GM04503 (cell line): ENCODE data around the gene UGT1A9.
"Not testable (repeated sequence)": the region's sequence is repeated elsewhere in the genome, so short reads cannot be mapped to it uniquely, and the experiment has no call there.

ENCODE experiments used
- DNase-seq: peaks from one replicate; pipeline ENCODE4 v3.0.0-alpha.2; 2012; ENCODE audit warnings: low read depth

UGT1A9 gene

DNA sequence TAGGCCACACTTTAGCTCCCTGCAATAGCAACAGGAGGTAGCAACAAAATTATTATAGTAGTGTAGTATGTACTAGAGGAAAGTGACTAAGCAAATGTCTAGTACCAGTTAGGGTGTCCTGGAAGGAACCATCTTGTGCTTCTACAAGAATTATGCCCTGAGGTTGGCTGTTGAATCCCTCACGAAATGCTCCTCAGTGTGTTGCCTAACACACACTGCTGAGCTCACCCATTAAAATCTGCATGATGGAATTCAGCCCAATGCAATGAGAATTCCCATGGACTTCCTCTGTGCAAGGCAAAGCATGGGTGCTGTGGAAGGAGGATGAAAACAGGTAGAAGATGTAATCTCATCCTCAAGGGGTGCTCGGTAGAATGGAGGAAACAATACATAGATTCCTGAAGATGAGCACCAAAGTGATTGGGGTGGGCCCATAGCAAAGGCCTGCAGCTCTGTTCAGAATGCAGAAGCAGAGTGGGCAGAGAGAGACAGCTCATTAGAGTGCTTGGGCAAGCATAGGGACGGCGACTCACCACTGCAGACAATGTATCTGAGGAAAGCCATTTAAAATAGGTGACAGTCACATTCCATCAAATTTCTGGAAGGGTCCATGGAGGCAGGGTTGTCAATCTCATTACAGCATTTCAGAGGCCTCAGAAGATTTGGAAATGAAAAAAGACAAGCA, 8.8 kb downstream of the UGT1A9 start:
- no peak for DNase-seq

DNA sequence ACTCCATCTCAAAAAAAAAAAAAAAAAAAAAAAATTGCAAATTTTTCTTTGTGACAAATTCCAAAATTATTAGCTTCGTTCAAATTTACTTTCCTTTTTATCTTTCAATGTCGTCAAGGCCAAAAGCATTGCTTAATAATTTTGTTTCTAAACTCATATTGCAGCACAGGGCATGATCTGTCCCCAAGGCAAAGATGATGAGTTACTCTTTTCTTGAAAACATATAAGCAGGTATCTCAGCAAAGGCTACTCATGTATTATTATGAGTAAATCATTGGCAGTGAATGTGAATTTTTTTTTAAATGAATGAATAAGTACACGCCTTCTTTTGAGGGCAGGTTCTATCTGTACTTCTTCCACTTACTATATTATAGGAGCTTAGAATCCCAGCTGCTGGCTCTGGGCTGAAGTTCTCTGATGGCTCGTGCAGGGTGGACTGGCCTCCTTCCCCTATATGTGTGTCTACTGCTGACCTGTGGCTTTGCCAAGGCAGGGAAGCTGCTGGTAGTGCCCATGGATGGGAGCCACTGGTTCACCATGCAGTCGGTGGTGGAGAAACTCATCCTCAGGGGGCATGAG, 9.9 kb downstream of the UGT1A9 start, which contains the start of gene UGT1A7:
Gene UGT1A7, plus strand, starts transcription at position 381 of the 579 bp plus-strand sequence. Its CDS starts 37 bp downstream, at position 418.
- DNase-seq: no peak

GRCh38 chr2:233684640-233685039, 12.9 kb downstream of the UGT1A9 start:
- no peak for DNase-seq

- DNase-seq: no peak
Measured at GRCh38 chr2:233686928-233687327, 15.2 kb downstream of the UGT1A9 start.

- no peak for DNase-seq
Measured at GRCh38 chr2:233688341-233688740, 16.6 kb downstream of the UGT1A9 start.

DNA sequence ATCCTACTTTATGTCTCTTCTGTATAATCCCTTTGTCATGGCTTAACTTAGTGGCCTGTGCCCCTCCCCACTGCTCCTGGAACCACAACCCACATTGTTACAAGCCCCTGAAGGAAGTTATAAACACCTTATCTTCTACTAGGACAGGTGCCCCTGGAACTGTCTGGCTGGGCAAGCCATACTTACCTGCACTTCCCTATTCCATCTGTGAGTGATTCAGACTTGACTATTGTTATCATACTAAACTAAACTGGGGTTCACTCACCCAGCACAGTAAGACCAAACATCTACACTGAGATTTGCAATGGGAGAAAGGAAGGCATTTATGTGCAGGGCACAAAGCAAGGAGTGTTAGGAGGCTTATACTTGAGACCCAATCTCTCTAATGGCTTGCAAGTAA, 17.3 kb downstream of the UGT1A9 start:
- no peak for DNase-seq

DNA sequence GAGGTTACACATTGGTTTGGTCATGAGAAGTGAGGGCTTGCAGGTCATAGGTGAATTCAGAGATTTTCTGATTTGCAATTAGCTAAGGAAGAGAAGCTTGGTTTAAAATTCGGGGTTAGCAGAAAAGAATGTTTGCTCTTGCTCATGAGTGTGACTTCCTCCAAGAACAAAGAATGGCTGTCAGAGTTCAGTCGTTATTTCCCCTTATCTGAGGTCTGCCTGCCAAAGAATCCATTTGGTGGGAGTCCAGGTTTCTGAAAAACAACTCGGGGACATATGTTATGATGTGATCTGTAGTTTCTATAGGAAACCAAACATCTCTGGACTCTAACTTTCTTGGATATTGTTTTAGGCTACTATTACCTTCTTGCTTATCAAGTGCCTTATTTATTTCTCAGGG, 17.8 kb downstream of the UGT1A9 start:
- no peak for DNase-seq

- DNase-seq: no peak
Measured at GRCh38 chr2:233690444-233690843, 18.7 kb downstream of the UGT1A9 start.

DNA sequence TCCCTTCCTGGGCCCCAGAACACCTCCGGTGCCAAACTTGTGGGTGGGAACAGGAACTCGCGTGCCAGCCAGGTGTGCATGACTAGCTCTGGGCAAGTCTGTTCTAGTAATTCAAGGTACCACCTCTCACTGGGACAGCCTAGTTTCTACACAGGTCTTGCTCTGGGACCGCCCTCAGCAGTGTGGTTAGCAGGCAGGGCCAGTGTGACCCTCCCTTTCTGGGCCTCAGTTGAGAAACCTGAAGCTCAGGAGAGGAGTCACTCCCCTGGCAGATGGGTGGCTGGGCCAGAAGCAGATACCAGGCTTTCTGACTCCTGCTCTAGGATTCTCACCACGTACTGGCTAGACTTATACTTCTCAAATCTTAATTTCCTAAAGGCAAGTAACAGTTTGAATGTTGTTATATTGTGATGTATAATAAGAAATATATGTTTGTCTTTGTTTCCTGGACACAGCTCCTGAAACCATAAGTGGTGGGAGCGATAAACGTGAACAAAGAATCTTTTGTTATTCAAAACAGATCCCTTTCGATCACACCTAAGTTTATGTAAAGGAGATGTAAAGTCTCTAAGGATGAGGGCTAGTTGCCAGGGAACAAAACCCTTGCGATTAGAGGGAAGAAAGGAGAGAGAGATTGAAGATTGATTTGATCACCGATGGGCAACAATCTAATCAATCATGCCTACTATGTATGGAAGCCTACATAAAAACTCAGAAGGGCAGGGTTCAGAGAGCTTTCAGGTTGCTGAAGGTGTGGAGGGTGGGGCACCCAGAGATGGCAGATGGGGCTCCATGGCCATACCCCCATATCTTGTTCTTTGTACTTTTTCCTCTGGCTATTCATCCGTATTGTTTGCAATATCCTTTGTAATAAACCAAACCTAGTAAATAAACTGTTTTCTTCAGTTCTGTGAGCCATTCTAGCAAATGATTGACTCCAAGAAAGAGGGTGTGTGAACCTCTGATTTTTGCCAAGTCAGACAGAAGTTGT, 20.0 kb downstream of the UGT1A9 start:
- DNase-seq: no peak

GRCh38 chr2:233692648-233693047, 20.9 kb downstream of the UGT1A9 start, which contains the start of gene UGT1A6:
TSS of gene UGT1A6 (plus strand) at chr2:233692890. CDS start at chr2:233693005, 115 bp downstream.
- no peak for DNase-seq

DNA sequence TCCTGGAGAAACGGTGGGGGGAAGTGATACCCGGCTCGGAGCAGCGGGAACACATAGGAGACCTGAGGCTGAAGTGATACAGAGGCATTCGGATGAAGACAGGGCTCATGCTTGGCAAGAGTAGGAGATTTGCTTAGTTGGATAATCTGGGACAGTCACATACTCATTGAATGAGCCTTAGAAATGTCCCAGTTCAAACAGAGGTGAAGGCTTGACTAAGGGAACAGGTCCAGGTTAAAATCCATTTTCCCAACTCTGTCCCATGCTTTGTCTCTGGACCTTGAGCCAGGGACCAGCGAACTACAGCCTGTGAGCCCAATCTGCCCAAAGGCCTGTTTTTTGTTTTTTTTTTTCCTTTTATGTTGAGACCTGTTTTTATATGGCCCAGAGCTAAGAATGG, 22.3 kb downstream of the UGT1A9 start:
- DNase-seq: no peak

DNA sequence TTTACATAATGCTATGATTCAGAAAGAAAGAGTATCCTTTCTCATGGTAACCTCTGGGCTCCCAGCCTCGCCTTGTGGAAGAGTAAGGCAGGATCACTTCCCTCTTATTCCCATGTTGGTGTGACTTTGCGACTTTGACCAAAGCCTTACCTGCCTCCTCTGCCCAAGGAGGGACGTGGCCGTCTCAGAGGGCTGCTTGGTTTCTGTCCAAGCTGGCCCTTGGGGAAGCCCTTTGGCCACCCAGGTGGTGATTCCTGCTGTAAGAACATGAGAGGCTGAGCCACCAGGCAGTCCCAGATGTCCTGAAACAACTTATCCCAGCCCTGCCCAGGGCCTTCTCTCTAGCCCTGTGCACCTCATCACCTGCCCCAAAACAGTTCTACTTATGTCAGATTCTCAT, 27.0 kb downstream of the UGT1A9 start:
- no peak for DNase-seq

DNA sequence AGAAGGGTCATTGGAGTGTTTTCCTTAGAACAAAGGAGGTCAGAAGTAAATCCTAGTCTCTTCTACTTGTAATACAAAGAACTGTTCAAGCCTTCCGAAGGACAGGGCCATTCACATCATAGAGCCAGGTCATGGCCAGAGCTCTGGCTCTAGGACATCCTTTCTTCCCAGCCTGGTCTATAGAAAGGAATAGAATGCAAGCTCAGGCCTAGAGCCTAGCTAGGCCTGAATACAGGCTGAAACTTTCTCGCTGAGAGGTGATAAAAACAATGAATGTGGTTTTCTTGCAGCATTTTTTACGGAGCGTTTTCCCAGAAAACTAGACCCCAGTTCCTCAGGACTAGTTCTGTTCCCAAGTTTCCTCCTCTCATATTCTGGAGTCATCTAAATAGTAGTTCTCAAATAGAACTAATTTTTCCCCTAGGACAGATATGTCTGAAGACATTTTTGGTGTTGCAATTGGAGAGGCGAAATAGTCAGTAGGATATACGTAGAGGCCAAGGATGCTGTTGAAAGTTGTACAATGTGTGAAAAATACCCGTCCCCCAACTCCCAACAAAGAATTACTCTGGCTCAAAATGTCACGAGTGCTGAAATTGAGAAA, 27.8 kb downstream of the UGT1A9 start:
- DNase-seq: no peak

DNA sequence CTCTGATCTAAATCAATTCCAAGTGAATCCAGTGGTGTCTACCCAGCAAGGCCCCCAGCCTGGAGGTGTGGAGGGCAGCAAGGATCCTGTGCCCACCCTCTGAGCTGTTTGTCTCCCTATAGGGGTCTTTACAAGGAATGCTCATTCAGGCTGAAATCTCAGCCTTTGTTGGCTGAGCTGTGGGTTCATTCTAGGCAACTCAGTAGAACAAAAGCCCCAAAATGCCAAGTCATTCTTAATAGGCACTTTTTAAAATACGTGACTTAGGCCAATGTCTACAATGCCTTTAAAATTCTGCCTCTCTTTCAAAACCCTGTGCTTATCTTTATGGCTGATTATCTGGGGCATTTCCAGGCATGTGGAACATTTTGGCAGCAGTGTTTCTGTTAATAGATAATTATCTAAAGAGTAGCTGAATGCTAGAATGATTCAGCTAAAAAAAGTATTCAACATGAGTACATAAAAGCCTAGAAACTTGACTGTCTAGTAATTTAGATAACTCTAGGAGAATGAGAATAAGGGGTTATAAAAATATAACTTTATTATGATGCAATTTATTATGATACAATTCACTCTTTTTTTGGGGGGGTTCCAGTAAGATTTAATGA, 28.4 kb downstream of the UGT1A9 start:
- DNase-seq: no peak

DNA sequence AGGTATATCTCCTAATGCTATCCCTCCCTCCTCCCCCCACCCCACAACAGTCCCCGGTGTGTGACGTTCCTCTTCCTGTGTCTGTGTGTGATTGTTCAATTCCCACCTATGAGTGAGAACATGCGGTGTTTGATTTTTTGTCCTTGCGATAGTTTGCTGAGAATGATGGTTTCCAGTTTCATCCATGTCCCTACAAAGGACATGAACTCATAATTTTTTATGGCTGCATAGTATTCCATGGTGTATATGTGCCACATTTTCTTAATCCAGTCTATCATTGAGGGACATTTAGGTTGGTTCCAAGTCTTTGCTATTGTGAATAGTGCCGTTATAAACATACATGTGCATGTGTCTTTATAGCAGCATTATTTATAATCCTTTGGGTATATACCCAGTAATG, 29.1 kb downstream of the UGT1A9 start:
- DNase-seq: not testable (repeated sequence)

- DNase-seq: no peak
Measured at GRCh38 chr2:233702238-233702637, 30.5 kb downstream of the UGT1A9 start.

GRCh38 chr2:233705911-233706506, 34.3 kb downstream of the UGT1A9 start:
- peak; percentile 21 for DNase-seq

DNA sequence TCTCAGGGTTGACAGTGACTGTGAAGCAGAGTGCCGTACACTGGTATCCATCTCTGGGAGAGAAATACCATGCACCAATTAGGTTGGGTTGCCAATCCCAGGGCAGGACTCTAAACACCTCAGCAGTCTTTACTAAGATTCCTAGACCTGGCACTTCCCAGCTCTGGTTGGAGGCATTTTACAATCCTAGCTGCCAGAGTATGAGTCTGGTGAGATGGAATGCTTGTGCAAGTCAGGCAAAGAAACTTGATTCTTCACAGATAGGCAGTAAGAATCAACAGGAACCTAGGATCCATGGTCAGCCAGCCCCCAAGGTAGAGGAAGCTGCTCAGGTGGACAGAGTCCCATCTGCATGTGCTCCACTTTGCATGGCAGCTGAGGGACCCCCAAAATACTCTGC, 35.0 kb downstream of the UGT1A9 start:
- peak; percentile 20 for DNase-seq

- DNase-seq: no peak
Measured at GRCh38 chr2:233707940-233708644, 36.4 kb downstream of the UGT1A9 start.

- DNase-seq: no peak
Measured at GRCh38 chr2:233708942-233709341, 37.2 kb downstream of the UGT1A9 start.
